ENCODE results near the gene BRD3.
"Not testable (repeated sequence)": the region's sequence is repeated elsewhere in the genome, so short reads cannot be mapped to it uniquely, and the experiment has no call there.

Gene BRD3

DNA sequence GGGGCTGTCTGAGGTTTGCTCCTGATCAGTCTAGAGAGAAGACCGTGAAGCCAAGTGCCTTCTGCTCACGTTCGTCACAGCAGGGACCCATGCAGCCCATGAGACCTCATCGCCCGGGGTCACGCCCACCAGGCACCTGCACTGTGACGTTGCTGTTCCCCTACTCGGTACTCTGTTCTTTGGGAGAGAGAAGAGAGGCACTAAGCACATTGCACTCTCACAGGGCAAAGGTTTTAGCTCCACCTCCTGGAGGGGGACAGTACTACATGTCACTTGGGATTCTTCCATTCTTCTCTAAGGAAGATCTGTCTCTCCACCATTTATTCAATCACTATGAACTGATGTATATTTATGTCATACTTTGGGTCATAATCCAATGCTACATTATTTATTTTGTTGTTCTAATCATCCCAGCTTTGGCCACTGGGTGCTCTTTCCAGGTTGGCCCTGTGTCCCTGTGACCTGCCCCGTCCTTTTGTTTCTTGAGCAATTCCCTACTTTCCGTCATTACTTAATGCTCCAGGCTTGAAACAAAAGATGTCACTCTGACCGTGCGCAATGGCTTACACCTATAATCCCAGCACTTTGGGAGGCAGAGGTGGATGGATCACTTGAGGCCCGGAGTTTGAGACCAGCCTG is 31.4 kb upstream of the BRD3 start:
- in situ Hi-C loops (cut with HindIII; ENCODE audit: low sequenced_read_pairs), result no loop called here
- DNase-seq (ENCODE audit: low read depth), result no peak
- TF ChIP-seq, protein P1, sequence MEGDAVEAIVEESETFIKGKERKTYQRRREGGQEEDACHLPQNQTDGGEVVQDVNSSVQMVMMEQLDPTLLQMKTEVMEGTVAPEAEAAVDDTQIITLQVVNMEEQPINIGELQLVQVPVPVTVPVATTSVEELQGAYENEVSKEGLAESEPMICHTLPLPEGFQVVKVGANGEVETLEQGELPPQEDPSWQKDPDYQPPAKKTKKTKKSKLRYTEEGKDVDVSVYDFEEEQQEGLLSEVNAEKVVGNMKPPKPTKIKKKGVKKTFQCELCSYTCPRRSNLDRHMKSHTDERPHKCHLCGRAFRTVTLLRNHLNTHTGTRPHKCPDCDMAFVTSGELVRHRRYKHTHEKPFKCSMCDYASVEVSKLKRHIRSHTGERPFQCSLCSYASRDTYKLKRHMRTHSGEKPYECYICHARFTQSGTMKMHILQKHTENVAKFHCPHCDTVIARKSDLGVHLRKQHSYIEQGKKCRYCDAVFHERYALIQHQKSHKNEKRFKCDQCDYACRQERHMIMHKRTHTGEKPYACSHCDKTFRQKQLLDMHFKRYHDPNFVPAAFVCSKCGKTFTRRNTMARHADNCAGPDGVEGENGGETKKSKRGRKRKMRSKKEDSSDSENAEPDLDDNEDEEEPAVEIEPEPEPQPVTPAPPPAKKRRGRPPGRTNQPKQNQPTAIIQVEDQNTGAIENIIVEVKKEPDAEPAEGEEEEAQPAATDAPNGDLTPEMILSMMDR (IDR thresholded peaks at IDR 0.05; ENCODE audit: low read depth, low read length, missing control alignments), result peak; percentile 61
- no peak overlapping the region for H3K4me3 ChIP-seq (ENCODE audit: low read depth, low read length)

DNA sequence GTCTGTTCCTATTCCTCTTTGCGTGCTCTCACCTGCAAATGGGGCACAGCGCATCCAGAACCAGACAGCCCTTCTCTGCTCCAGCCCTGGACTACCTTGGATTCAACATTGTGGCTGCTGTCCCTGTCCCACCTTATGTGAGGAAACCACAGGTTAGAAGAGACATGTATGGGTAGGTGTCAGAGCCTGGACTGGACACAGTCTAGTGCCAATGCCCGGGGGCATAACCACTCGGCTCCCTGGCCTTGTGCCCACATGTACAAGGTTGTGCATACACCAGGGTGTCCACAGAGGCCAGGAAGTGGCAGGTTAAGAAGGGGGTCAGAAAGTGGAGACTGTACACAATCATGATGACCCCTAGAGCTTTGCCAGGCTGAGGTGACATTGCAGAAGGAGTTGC is 22.1 kb upstream of the BRD3 start:
- TF ChIP-seq, protein P1 (IDR thresholded peaks at IDR 0.05; ENCODE audit: low read depth, low read length, missing control alignments), result no peak
- H3K4me3 ChIP-seq (ENCODE audit: low read depth, low read length), result no peak overlapping the region
- no peak for DNase-seq (ENCODE audit: low read depth)
- in situ Hi-C loops (cut with HindIII; ENCODE audit: low sequenced_read_pairs), result loop anchor here (5.0 kb wide), 1 partner anchor 47 kb away; the partner anchor contains the start of gene WDR5

DNA sequence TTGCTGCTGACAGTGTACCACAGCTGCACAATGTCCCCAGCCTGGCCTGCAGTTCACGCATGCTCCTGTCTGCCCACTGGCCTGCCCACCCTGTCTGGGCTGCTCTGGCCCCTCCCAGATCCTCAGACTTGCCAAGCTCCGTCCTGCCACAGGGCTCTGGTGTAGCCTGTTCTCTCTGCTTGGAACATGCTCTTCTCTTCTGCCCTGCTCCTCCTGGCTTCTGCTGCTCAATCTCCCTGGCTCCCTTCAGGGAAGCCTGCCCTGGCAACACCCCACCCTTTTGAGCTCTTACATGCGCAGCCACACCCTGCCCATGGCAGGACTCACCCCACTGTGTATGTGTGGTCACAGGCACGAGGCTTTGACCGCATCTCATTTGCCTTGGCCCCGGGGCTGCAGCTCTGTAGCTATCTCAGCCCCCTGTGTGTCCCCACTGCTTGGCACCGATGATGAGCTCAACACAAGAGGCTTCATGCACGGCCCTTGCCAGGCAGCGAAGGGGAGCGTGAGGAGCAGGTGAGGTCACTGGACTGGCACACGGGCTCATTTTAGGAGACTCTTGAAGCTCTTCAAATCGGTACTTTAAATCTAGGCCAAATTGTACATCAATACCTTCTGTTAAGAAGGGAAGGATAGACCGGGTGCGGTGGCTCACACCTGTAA is 20.4 kb upstream of the BRD3 start:
- no peak overlapping the region for H3K4me3 ChIP-seq (ENCODE audit: low read depth, low read length)
- TF ChIP-seq, protein P1 (IDR thresholded peaks at IDR 0.05; ENCODE audit: low read depth, low read length, missing control alignments), result no peak
- in situ Hi-C loops (cut with HindIII; ENCODE audit: low sequenced_read_pairs), result no loop called here

DNA sequence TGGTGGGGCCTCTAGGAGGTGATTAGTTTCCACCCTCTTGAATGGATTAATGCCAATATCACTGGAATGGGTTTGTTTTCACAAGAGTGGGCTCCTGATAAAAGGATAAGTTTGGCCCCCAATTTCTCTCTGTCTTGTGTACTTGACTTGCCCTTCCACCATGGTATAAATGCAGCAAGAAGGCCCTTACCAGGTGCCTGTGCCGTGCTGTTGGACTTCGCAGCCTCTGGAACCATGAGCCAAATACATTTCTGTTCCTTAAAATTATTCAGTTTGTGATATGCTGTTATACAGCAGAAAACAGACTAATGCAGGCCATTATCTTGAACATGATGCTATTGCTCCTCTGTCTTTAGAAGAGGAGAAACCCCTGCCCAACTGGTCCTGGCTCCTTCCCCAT is 17.8 kb upstream of the BRD3 start:
- no peak overlapping the region for H3K4me3 ChIP-seq (ENCODE audit: low read depth, low read length)
- in situ Hi-C loops (cut with HindIII; ENCODE audit: low sequenced_read_pairs), result no loop called here
- DNase-seq (ENCODE audit: low read depth), result no peak
- TF ChIP-seq, protein P1 (IDR thresholded peaks at IDR 0.05; ENCODE audit: low read depth, low read length, missing control alignments), result no peak

More for the DNA sequence above, 20.4 kb upstream of the BRD3 start:
- DNase-seq (ENCODE audit: low read depth), result no peak

DNA sequence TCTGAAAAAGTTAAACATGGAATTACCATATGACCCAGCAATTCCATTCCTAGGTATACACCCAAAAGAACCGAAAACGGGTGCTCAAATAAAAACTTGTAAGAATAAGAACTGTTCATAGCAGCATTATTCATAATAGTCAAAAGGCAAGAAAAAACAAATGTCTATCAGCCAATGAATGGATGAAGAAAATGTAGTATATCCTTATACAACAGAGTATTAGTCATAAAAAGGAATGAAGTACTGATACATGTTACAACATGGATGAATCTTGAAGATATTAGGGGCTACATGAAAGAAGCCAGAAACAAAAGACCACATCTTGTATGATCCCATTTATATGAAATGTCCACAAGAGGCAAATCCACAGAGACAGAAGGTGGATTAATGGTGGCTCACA is 15.6 kb upstream of the BRD3 start:
- no peak overlapping the region for H3K4me3 ChIP-seq (ENCODE audit: low read depth, low read length)
- no peak for DNase-seq (ENCODE audit: low read depth)
- TF ChIP-seq, protein P1 (IDR thresholded peaks at IDR 0.05; ENCODE audit: low read depth, low read length, missing control alignments), result no peak
- in situ Hi-C loops (cut with HindIII; ENCODE audit: low sequenced_read_pairs), result no loop called here

DNA sequence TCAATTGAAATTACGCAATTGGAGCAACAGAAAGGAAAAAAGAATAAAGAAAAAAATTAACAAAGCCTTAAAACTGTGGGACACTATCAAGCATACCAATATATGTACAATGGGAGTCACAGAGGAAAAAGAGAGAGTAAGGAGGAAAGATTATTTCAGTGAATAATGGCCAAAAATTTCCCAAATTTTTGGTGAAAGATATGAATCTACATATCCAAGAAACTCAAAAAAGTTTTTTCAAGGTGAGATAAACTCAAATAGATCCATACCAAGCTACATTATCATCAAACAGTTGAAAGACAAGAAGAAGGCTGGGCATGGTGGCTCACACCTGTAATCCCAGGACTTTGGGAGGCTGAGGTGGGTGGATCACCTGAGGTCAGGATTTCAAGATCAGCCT is 8.8 kb upstream of the BRD3 start:
- TF ChIP-seq, protein P1 (IDR thresholded peaks at IDR 0.05; ENCODE audit: low read depth, low read length, missing control alignments), result no peak
- H3K4me3 ChIP-seq (ENCODE audit: low read depth, low read length), result no peak overlapping the region
- no peak for DNase-seq (ENCODE audit: low read depth)
- in situ Hi-C loops (cut with HindIII; ENCODE audit: low sequenced_read_pairs), result no loop called here

DNA sequence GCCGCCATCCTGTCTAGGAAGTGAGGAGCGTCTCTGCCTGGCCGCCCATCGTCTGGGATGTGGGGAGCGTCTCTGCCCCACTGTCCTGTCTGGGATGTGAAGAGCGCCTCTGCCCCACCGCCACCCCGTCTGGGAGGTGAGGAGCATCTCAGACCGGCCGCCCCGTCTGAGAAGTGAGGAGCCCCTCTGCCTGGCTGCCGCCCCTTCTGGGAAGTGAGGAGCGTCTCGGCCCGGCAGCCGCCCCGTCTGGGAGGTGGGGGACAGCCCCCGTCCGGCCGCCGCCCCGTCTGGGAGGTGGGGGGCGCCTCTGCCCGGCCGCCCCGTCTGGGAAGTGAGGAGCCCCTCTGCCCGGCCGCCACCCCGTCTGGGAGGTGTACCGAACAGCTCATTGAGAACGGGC is 7.9 kb upstream of the BRD3 start:
- not testable (repeated sequence) for DNase-seq (ENCODE audit: low read depth)

More for the DNA sequence above, 7.9 kb upstream of the BRD3 start:
- in situ Hi-C loops (cut with HindIII; ENCODE audit: low sequenced_read_pairs); H3K4me3 ChIP-seq (ENCODE audit: low read depth, low read length): not testable (repeated sequence)

Measured in astrocyte of the cerebellum (primary cell).